ENCODE data around the gene SLC7A4. TPM values are rescaled to one million over a fixed set of nuclear protein-coding genes. Genes with fewer than 3 reads are reported as not detected.
A peak's percentile ranks its signal among the peaks of the same experiment; 100 is the strongest.

Gene SLC7A4
- total RNA-seq, 1 experiment from 2014 or later = not detected

- DNase-seq = peak; percentile 72
- Histone ChIP-seq H3K36me3 (replicated peaks; ENCODE audit: control insufficient read depth, insufficient read depth, low read length) (no peaks in the 10 kb centered on the region), H3K4me3 (ENCODE audit: insufficient read depth, low read depth, low read length) (no peak overlapping the region), H3K27me3 (ENCODE audit: control insufficient read depth, insufficient read depth, low read length) (no peaks in the 10 kb centered on the region)
These were observed 9.3 kb downstream of the SLC7A4 start for GRCh38 chr22:21022955-21023614.

GRCh38 chr22:21022507-21022906 is 9.9 kb downstream of the SLC7A4 start:
- no peak overlapping the region for H3K4me3 ChIP-seq (ENCODE audit: insufficient read depth, low read depth, low read length)
- no peak for DNase-seq
- H3K36me3 ChIP-seq (replicated peaks; ENCODE audit: control insufficient read depth, insufficient read depth, low read length) = no peaks in the 10 kb centered on the region
- no peaks in the 10 kb centered on the region for H3K27me3 ChIP-seq (ENCODE audit: control insufficient read depth, insufficient read depth, low read length)

GRCh38 chr22:21020802-21021429 is 11.4 kb downstream of the SLC7A4 start:
- DNase-seq = peak; percentile 95
- no peak overlapping the region for H3K4me3 ChIP-seq (ENCODE audit: insufficient read depth, low read depth, low read length)
- H3K36me3 ChIP-seq (replicated peaks; ENCODE audit: control insufficient read depth, insufficient read depth, low read length) = no peaks in the 10 kb centered on the region
- no peaks in the 10 kb centered on the region for H3K27me3 ChIP-seq (ENCODE audit: control insufficient read depth, insufficient read depth, low read length)

GRCh38 chr22:21018314-21018713 is 14.0 kb downstream of the SLC7A4 start:
- no peak for DNase-seq
- Histone ChIP-seq H3K4me3 (ENCODE audit: insufficient read depth, low read depth, low read length) (no peak overlapping the region), H3K36me3 (replicated peaks; ENCODE audit: control insufficient read depth, insufficient read depth, low read length) (no peaks in the 10 kb centered on the region), H3K27me3 (ENCODE audit: control insufficient read depth, insufficient read depth, low read length) (no peaks in the 10 kb centered on the region)

- no peak for DNase-seq
- H3K27me3 ChIP-seq (ENCODE audit: control insufficient read depth, insufficient read depth, low read length) = no peaks in the 10 kb centered on the region; the same call in 1 of the 2 replicates
- H3K4me3 ChIP-seq (ENCODE audit: insufficient read depth, low read depth, low read length) = no peak overlapping the region
- H3K36me3 ChIP-seq (replicated peaks; ENCODE audit: control insufficient read depth, insufficient read depth, low read length) = no peaks in the 10 kb centered on the region
These were observed 15.5 kb downstream of the SLC7A4 start for GRCh38 chr22:21016644-21017420.

GRCh38 chr22:21015466-21016006 is 16.8 kb downstream of the SLC7A4 start:
- no peaks in the 10 kb centered on the region; the same call in 1 of the 2 replicates for H3K27me3 ChIP-seq (ENCODE audit: control insufficient read depth, insufficient read depth, low read length)
- H3K36me3 ChIP-seq (replicated peaks; ENCODE audit: control insufficient read depth, insufficient read depth, low read length) = no peaks in the 10 kb centered on the region
- no peak overlapping the region for H3K4me3 ChIP-seq (ENCODE audit: insufficient read depth, low read depth, low read length)
- no peak for DNase-seq

- Histone ChIP-seq H3K36me3 (replicated peaks; ENCODE audit: control insufficient read depth, insufficient read depth, low read length) (no peaks in the 10 kb centered on the region), H3K27me3 (ENCODE audit: control insufficient read depth, insufficient read depth, low read length) (no peaks in the 10 kb centered on the region; the same call in 1 of the 2 replicates), H3K4me3 (ENCODE audit: insufficient read depth, low read depth, low read length) (peak within 1 kb of the TSS; percentile 71)
- no peak for DNase-seq
These were observed 17.5 kb downstream of the SLC7A4 start, which contains the start of gene P2RX6 for GRCh38 chr22:21014726-21015465. TSS of gene P2RX6 (plus strand) at chr22:21015165. CDS start at chr22:21015175, 10 bp downstream.

- peak; percentile 99 for DNase-seq
- no peaks in the 10 kb centered on the region; the same call in 1 of the 2 replicates for H3K27me3 ChIP-seq (ENCODE audit: control insufficient read depth, insufficient read depth, low read length)
- no peaks in the 10 kb centered on the region for H3K36me3 ChIP-seq (replicated peaks; ENCODE audit: control insufficient read depth, insufficient read depth, low read length)
- H3K4me3 ChIP-seq (ENCODE audit: insufficient read depth, low read depth, low read length) = peak overlapping the region; percentile 71
These were observed 18.1 kb downstream of the SLC7A4 start for GRCh38 chr22:21014202-21014725.

GRCh38 chr22:21013657-21014201 is 18.6 kb downstream of the SLC7A4 start:
- no peak for DNase-seq
- H3K27me3 ChIP-seq (ENCODE audit: control insufficient read depth, insufficient read depth, low read length) = no peaks in the 10 kb centered on the region; the same call in 1 of the 2 replicates
- H3K36me3 ChIP-seq (replicated peaks; ENCODE audit: control insufficient read depth, insufficient read depth, low read length) = no peaks in the 10 kb centered on the region
- peak overlapping the region; percentile 71 for H3K4me3 ChIP-seq (ENCODE audit: insufficient read depth, low read depth, low read length)

GRCh38 chr22:21012446-21013407 is 19.6 kb downstream of the SLC7A4 start:
- Histone ChIP-seq H3K36me3 (replicated peaks; ENCODE audit: control insufficient read depth, insufficient read depth, low read length) (no peaks in the 10 kb centered on the region), H3K4me3 (ENCODE audit: insufficient read depth, low read depth, low read length) (no peak overlapping the region), H3K27me3 (ENCODE audit: control insufficient read depth, insufficient read depth, low read length) (no peaks in the 10 kb centered on the region; the same call in 1 of the 2 replicates)
- no peak for DNase-seq

- Histone ChIP-seq H3K27me3 (ENCODE audit: control insufficient read depth, insufficient read depth, low read length) (no peaks in the 10 kb centered on the region; the same call in 1 of the 2 replicates), H3K4me3 (ENCODE audit: insufficient read depth, low read depth, low read length) (no peak overlapping the region), H3K36me3 (replicated peaks; ENCODE audit: control insufficient read depth, insufficient read depth, low read length) (no peaks in the 10 kb centered on the region)
- peak; percentile 73 for DNase-seq
These were observed 21.8 kb downstream of the SLC7A4 start for GRCh38 chr22:21010426-21011113.

- peak; percentile 85 for DNase-seq
- H3K36me3 ChIP-seq (replicated peaks; ENCODE audit: control insufficient read depth, insufficient read depth, low read length) = no peaks in the 10 kb centered on the region
- H3K4me3 ChIP-seq (ENCODE audit: insufficient read depth, low read depth, low read length) = no peak overlapping the region
- no peaks in the 10 kb centered on the region; the same call in 1 of the 2 replicates for H3K27me3 ChIP-seq (ENCODE audit: control insufficient read depth, insufficient read depth, low read length)
These were observed 22.5 kb downstream of the SLC7A4 start for GRCh38 chr22:21009638-21010425.

Measured in H7 (cell line).